Measurements from ENCODE around the gene CRTC1.

CRTC1 gene

GRCh38 chr19:18784786-18785120 lies 101.3 kb downstream of the CRTC1 start:
- DNase-seq (ENCODE audit: low spot score) = no peak

DNA sequence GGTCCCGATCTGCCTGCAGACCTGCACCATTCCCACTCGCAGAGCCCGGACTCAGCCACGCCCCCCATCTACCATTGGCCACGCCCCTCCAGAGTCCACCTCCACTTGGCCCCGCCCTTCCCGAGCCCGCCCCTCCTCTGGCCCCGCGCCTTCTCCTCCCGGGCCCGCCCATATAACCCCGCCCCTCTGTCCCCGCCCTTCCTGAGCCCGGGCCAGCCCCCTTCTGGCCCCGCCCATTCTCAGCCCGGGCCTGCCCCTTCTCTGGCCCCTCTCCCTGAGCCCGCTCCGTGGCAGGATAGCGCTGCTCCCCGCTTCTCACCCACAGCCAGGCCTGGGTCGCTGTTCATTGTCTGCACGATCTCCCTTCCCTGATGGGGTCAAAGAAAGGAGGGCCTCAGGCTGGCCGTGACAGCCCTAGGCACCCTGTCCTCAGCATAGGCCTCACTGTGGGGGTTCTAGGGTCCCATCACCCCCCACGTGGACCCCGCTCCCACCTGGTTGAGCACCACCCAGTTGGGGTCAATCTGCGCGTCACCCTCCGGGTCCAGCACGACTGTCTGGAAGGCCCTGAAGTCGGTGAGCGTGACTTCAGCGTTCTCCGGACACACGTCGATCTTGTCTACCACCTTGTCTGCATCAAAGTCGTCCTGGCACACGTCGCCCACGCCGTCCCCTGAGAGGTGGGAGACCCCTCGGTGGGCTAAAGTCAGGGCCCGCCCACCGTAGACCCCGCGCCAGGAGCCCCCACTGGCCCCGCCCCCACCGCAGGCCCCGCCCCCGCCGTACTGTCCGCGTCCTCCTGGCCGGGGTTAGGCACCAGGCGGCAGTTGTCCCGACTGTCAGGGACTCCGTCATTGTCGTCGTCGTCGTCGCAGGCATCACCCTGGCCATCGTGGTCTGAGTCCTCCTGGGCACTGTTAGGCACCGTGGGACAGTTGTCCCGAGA lies 102.0 kb downstream of the CRTC1 start:
- peak; percentile 84 for DNase-seq (ENCODE audit: low spot score)

DNA sequence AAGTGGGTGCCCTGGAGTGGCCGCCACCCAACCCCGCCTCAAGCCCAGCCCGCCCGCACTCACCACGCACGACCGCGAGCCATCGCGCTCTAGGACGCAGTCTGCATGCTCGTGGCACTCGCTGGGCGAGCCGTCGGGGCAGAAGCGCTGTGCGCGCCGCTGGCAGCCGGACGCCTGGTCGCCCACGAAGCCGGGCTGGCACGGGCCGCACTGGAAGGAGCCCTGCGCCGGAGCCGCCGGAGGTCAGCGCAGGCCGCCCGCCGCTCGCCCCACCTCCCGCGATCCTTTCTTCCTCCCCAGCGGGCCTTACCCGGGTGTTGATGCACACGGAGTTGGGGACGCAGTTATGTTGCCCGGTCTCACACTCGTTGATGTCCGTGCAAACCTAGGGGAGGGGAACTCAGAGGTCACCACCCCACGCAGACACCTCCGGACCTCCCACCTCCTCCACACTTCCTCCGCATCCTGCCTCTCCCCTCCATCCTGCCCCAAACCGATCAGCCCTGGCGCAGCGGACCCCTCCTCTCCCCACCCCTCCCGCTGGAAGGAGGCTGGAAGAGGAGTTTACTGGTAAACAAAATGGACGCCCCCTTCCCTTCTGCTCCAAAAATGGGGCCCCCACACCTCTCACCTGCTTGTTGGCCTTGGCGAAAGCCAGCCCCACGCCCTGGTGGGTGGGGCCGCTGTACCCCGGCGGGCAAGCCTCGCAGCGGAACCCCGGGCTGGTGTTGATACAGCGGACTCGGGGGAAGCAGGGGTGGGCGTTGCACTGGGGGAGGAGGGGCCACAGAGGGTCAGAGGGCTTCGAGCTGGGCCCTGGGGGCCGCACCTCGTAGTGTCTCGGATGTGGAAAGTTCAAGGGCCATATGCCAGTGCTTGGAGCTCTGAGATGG lies 105.3 kb downstream of the CRTC1 start:
- no peak for DNase-seq (ENCODE audit: low spot score)

DNA sequence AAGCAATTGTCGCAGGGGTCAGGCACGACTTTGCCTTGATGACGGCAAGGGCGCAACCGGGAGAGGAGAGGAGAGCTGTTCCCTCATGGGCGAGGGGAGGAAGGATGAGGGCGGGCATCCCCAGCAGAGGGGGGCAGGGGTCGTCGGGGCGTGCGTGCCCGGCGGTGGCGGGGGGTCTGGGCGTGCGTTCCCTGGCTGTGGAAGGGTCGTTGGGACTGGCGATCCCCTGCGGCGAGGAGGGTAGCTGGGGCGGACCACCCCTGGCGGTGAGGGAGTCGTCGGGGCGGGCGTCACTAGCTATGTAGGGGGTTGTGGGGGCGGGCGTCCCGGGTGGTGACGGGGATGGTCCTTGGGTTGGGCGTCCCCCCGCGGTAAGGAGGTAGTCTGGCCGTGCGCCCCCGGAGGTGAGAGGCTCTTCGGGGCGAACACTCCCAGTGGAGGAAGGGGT lies 106.0 kb downstream of the CRTC1 start:
- no peak for DNase-seq (ENCODE audit: low spot score)

GRCh38 chr19:18789883-18790565 lies 106.5 kb downstream of the CRTC1 start:
- DNase-seq (ENCODE audit: low spot score) = no peak

DNA sequence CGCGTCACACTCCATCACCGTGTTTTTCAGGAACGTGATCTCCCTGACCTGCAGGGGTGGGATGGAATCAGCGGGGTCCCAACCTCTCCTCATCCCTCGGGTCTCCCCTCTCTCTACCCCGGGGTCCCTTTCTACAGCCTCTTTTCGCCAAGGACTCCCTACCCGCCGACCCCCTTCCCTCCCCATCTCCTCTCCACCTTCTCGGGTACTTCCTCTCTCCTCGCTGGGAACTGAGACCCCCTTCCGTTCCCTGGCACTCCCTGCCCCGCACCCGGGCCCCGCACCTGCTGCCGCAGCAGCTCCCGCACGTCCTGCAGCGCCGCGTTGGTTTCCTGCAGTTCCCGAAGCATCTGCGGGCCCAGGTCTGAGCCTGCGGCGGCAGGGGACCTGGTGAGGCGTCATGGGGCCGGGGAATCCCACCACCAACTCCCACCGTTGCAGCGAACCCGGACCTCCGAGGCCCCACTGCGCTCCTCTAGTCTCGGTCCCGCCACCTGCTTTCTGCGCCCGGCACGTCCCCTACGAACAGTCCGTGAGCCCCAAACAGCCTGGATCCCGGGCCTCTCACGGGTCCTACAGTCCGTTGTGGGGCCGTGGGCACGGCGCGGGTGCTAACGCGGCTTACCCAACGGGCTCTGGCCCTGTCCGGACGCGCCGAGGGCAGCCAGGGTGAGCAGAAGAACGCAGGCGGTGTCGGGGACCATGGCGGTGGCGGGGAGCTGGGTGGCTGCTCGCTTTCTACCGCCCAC lies 107.3 kb downstream of the CRTC1 start, which contains the start of gene COMP:
COMP (minus strand) TSS at position 740 of the 749 bp plus-strand sequence; CDS start at position 704, 36 bp downstream.
- no peak for DNase-seq (ENCODE audit: low spot score)

- no peak for DNase-seq (ENCODE audit: low spot score)
These were observed 107.8 kb downstream of the CRTC1 start for GRCh38 chr19:18791315-18791678.

GRCh38 chr19:18792661-18793060 lies 109.2 kb downstream of the CRTC1 start:
- no peak for DNase-seq (ENCODE audit: low spot score)

DNA sequence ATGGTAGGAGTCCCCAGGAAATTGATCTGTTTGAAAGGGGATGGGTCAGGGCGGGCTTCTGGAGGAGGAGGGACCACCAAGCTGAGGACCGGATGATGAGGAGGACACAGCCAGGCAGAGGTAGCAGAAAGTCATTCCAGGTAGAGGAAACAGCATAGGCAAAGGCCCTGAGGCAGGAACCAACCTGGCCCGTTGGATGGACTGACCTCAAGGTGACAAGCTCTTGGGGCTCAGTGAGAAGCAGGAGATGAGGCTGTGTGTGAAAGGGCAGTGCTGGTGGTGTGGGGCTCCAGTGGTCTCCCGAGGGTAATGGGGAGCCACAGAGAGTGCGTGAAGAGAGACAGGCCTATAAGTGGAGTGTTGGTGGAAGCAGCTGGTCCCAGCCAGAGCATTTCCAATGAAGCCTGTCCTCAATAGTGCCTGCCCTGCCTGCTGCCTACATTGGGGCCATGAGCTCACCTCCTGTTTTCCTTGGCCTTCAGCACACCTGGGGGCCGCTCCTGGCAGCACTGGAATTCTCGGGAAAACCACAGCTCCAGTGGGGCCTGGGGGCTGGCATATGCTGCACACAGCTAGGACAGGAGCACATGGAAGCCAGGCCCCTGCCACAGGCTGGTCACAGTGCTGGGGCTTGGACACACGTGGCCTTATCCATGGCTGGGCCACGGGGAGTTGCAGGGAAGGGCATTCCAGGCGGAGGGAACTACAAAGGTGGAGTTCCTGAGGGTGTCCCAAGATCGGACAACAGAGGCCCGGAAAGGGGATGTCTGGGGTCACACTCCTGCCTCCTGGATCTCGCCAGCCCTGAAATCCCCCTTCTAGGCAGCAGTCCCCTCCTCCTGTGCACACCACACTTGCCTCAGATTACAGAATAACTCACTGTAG lies 109.9 kb downstream of the CRTC1 start:
- no peak for DNase-seq (ENCODE audit: low spot score)

- DNase-seq (ENCODE audit: low spot score) = no peak
These were observed 110.5 kb downstream of the CRTC1 start for GRCh38 chr19:18794029-18794313.

GRCh38 chr19:18794692-18795091 lies 111.2 kb downstream of the CRTC1 start:
- no peak for DNase-seq (ENCODE audit: low spot score)

DNA sequence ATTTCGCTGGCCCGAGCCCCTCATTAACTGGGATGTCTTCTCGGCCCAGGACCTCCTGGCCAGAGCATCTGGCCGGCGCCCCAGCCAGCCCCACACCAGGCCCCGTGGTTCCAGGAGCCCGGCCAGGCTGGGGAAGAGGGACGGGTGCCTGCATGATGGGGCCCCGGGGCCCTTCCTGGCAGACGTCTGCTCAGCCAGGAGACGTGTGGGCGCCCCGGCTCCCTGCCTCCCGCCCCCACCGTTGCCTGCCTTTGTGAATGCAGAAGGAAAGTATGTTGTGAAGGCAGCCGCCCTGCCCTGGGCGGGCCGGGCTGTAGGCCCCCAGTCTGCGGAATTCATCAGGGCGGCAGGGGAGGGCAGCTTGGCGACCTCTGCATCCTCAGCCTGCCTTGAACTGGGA lies 112.1 kb downstream of the CRTC1 start:
- no peak for DNase-seq (ENCODE audit: low spot score)

DNA sequence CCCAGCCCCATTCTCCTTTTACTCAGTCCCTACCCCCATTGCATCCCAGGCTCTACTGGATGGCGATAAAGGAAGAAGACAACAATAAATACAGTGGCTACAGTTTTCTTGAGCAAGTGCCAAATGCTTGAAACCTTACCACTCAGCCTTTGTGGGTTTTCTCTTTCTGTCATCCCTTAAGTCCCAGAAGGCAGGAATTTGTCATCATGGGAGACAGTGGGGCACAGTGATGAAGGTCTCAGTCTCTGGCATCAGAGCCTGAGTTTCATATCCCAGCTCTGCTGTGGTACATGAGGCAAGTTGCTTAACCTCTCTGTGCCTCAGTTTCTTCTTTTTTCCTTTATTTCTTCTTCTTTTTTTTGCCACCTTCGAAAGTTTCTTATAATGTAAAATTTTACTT lies 112.8 kb downstream of the CRTC1 start:
- no peak for DNase-seq (ENCODE audit: low spot score)

DNA sequence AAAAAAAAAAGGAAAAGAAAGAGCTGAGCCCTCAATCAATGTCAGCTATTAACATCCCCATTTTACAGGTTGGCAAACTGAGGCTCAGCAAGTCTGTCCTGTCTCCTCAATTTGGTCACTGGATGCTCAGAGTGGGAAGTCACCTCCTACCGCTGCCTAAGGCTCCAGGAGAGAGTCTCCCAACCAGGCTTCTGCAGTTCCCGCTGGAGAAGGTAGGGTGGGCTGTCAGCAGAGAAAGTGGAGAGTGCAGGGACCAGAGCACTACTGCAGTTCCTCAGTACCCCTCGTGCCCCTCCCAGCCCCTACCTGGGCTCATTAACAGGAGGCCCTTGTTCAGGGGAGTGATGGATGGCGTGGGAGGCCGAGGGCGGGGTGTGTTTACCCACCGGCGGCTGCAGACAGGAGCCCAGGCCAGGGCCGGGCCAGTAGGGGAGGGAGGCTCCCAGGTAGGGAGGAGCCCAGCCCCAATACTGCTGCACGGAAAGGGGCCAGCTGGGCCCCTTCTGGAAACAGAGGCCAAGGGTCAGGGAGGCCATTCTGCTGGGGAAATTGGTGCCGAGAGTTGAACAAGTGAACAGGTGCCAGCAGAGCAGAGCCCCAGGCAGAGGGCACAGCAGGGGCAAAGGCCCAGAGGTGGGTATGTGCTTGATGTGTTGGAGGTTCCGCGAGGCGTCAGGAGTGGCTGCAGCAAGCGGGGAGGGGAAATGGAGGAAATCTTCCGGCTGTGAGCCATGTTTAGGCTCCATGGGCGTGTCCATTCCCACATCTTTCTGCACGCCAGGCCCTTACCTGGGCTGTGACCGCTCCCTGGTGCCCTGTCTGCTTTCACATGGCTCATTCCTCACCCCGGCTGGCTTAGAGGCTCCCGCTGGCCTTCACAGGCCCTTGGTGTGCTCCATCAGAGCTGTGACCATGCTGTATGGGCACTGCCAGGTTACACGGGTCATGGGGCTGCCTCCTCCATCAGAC lies 115.2 kb downstream of the CRTC1 start:
- no peak for DNase-seq (ENCODE audit: low spot score)

DNA sequence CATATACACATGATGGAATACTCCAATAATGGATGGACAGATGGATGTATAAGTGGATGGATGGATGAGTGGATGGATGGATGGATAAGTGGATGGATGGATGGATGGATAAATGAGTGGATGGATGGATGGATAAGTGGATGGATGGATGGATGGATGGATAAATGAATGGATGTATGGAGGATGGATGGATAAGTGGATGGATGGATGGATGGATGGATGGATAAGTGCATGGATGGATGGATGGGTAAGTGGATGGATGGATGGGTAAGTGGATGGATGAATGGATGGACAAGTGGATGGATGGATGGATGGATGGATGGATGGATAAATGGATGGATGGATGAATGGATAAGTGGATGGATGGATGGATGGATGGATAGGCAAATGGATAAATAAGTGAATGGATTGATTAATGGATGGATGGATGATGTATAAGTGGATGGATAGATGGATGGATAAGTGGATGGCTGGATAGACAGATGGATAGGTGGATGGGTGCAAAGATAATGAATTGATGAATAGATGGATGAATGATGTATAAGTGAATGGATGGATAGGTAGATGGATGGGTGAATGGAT lies 116.0 kb downstream of the CRTC1 start:
- no peak for DNase-seq (ENCODE audit: low spot score)

DNA sequence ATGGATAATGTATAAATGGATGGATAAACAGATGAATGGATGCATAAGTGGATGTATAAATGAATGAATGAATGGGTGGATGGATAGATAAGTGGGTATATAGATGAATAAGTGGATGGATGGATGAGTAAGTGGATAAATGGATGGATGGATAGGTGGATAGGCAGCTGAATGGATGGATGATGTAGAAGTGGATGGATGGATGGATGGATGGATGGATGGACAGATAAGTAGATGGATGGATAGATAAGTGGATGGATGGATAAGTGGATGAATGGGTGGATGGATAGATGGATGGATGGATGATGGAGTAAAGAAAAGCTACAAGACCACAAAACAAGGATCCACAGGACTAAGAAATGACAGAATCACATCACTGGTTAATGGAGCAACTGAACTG lies 116.6 kb downstream of the CRTC1 start:
- DNase-seq (ENCODE audit: low spot score) = no peak

DNA sequence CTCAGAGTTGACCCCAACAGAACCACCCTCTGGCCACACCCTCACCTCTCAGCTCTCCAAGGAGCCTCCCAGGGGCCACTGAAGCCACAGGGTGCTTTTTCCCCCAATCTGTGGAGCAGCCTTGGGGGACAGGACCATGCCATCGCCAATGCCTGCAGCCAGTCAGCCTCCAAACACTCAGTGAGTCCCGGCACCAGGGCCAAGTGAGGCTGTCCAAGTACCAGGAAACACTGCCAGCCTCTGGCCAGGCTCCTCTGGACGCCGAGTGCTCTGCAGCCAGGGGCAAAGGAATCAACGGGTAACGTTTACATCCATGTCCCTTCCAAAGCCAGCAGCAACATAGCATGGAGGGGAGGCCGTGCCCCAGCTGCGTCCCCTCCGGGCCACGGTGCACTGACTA lies 117.2 kb downstream of the CRTC1 start:
- DNase-seq (ENCODE audit: low spot score) = no peak

DNA sequence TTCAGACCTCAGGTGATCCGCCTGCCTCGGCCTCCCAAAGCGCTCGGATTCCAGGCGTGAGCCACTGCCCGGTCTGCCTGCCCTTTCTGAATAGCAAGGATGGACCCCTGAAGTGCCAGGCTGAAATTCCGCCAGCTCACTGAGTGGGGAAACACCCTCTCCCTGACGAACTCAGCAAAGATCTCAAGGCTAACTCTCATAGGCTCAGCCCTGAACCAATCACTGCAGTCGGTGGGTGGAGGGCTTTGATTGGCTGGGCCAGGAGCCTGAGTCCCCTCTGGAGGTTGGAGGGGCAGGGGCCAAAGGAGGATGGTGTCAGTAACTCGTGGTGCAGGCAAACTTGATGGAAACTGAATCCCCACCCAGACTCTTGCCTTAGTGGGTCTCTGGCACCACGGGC lies 118.9 kb downstream of the CRTC1 start:
- no peak for DNase-seq (ENCODE audit: low spot score)

GRCh38 chr19:18803550-18804138 lies 120.2 kb downstream of the CRTC1 start:
- DNase-seq (ENCODE audit: low spot score) = no peak
